CD4-positive, alpha-beta T cell (primary cell): ENCODE data around the gene FAM199X. TPM values are rescaled to one million over a fixed set of nuclear protein-coding genes. Genes with fewer than 3 reads are reported as not detected.

ENCODE experiments used
- ATAC-seq: fragments of 200-7000 bp; cut with Tn5 transposase; one replicate; pipeline ENCODE4 v1.10.0; 2022; ENCODE audit warnings: mild to moderate bottlenecking; ENCODE audit not compliant: poor library complexity
- CTCF ChIA-PET: fragments of 350-600 bp; sonication (Branson Sonifier 250); formaldehyde crosslinking; loops from one replicate; lab custom pipeline; 2021; ENCODE audit warnings: antibody characterized with exemption, inconsistent platforms; lab: Charles Lee
- POLR2A ChIA-PET: fragments of 350-600 bp; sonication (Branson Sonifier 250); formaldehyde crosslinking; loops from one replicate; lab custom pipeline; 2021; ENCODE audit warnings: antibody characterized with exemption, inconsistent platforms; lab: Charles Lee
- DNase-seq, 14 experiments: peaks; one replicate each; pipeline ENCODE4 v3.0.0-alpha.2; 2013 to 2020; ENCODE audit warnings: mixed read lengths in 2 of 14
- H3K27ac ChIP-seq, 2 donors: one replicate each; pipeline versions ENCODE4 v1.5.1 to v1.7.0; 2013; ENCODE audit warnings: low read length in 2 of 2, low read depth in 1 of 2, mild to moderate bottlenecking in 1 of 2
- H3K27me3 ChIP-seq, 2 experiments: 1 replicate in 1 of 2; 2 replicates in 1 of 2; pipeline versions ENCODE4 v1.6.1 to v1.7.0; 2013; ENCODE audit warnings: low read length in 2 of 2, control low read depth in 1 of 2, mild to moderate bottlenecking in 1 of 2, moderate library complexity in 1 of 2; ENCODE audit not compliant: insufficient read depth in 2 of 2, control insufficient read depth in 1 of 2
- H3K36me3 ChIP-seq: one replicate; pipeline ENCODE4 v1.6.1; 2013; ENCODE audit warnings: low read length, control low read depth; ENCODE audit not compliant: insufficient read depth
- H3K4me1 ChIP-seq: one replicate; pipeline ENCODE4 v1.6.1; 2013; ENCODE audit warnings: low read length, control low read depth; ENCODE audit not compliant: insufficient read depth
- H3K4me3 ChIP-seq: one replicate; pipeline ENCODE4 v1.5.1; 2013; ENCODE audit warnings: mild to moderate bottlenecking, low read length, moderate library complexity
- H3K9me3 ChIP-seq, 2 experiments: 1 replicate in 1 of 2; 2 replicates in 1 of 2; pipeline versions ENCODE4 v1.6.1 to v1.7.0; 2013; ENCODE audit warnings: low read length in 2 of 2, mild to moderate bottlenecking in 2 of 2, control low read depth in 1 of 2, moderate library complexity in 1 of 2; ENCODE audit not compliant: control insufficient read depth in 1 of 2, insufficient read depth in 1 of 2
- H3K27ac Mint-ChIP-seq: one replicate; pipeline ENCODE4 v1.8.0; 2020; ENCODE audit warnings: mixed read lengths
- H3K27me3 Mint-ChIP-seq: one replicate; pipeline ENCODE4 v1.8.0; 2021; ENCODE audit warnings: mixed read lengths
- H3K36me3 Mint-ChIP-seq: one replicate; pipeline ENCODE4 v1.8.0; 2021; ENCODE audit warnings: low read depth, mixed read lengths
- H3K4me1 Mint-ChIP-seq: one replicate; pipeline ENCODE4 v1.8.0; 2021; ENCODE audit warnings: low read depth, mixed read lengths
- H3K4me3 Mint-ChIP-seq: one replicate; pipeline ENCODE4 v1.8.0; 2020; ENCODE audit warnings: mild to moderate bottlenecking, mixed read lengths
- H3K9me3 Mint-ChIP-seq: one replicate; pipeline ENCODE4 v1.8.0; 2020; ENCODE audit warnings: mixed read lengths
- CTCF ChIP-seq: fragments of 200-600 bp; IDR thresholded peaks from one replicate; pipeline ENCODE4 v1.8.0; 2022; ENCODE audit warnings: antibody characterized with exemption, mild to moderate bottlenecking
- intact Hi-C, 2 experiments: fragments of 100-400 bp; cut with DNase I in 1 of 2; cut with micrococcal nuclease in 1 of 2; formaldehyde crosslinking; loops; one replicate each; pipeline versions ENCODE4 v1.15.1 to v1.9.0; 2023 to 2025; cut with DNase I, micrococcal nuclease
- polyA plus RNA-seq, 2 donors: library from polyadenylated mRNA; unstranded; fragments of 120-200 nt; gene quantifications; one replicate each; pipeline ENCODE4 v1.2.1, GENCODE V29; 2013
- total RNA-seq, 174 experiments: library from RNA in 2 of 174; stranded (reverse) in 2 of 174; gene quantifications; one replicate each; pipeline ENCODE4 v1.2.3 and lab custom pipeline; 2021 to 2026

Gene FAM199X
- total RNA-seq (10 to 100 TPM; 16.4 to 17.1 TPM), total RNA-seq (lab: John Stamatoyannopoulos, UW) (22.0 to 120 (median 68.2) reads per million in 172 experiments)
- 19.4 TPM for polyA plus RNA-seq (2013, experiment 1 of 2)
- 17.3 TPM for polyA plus RNA-seq (2013, experiment 2 of 2)

GRCh38 chrX:104165894-104166734 is at the start of gene FAM199X:
FAM199X (plus strand) TSS chrX:104166453; CDS start chrX:104166786, 333 bp downstream.
- DNase-seq (peak; percentile 65 to 91 (median 76)), ATAC-seq (peak; percentile 98)
- intact Hi-C loops: loop anchor here in 1 of 2 experiments (5.0 to 10.0 kb wide), 3 partner anchors 249 to 951 kb away; partner anchors contain the start of genes BEX4 and MORF4L2
- peaks cover 39% of the 10 kb centered on the region for H3K4me1 Mint-ChIP-seq
- peak within 1 kb of the TSS; percentile 92 for H3K27ac Mint-ChIP-seq
- CTCF ChIA-PET: interaction anchor here (1.6 to 1.8 kb wide), 2 partner anchors 10 to 30 kb away, joined by 5 to 20 read pairs; partner anchors contain the start of gene SLC25A53
- Histone ChIP-seq H3K27me3 (no peaks in the 10 kb centered on the region), H3K4me3 (peak within 1 kb of the TSS; percentile 90), H3K36me3 (peaks cover 3% of the 10 kb centered on the region), H3K27ac (peak within 1 kb of the TSS; percentile 64 to 69), H3K4me1 (peaks cover 13% of the 10 kb centered on the region), H3K9me3 (no peaks in the 10 kb centered on the region)
- TF ChIP-seq CTCF: peak; percentile 44
- peaks cover 8% of the 10 kb centered on the region for H3K36me3 Mint-ChIP-seq
- POLR2A ChIA-PET: interaction anchor here (0.9 to 3.1 kb wide), 3 partner anchors 9 to 247 kb away, joined by 3 to 54 read pairs (median 4); partner anchors contain the start of gene SLC25A53
- H3K27me3 Mint-ChIP-seq: no peaks in the 10 kb centered on the region
- H3K4me3 Mint-ChIP-seq: peak within 1 kb of the TSS; percentile 96
- no peaks in the 10 kb centered on the region for H3K9me3 Mint-ChIP-seq

GRCh38 chrX:104117759-104118158 is 48.5 kb upstream of the FAM199X start:
- no peak overlapping the region for H3K27ac Mint-ChIP-seq
- no peak overlapping the region for H3K27ac ChIP-seq

GRCh38 chrX:104118765-104119164 is 47.5 kb upstream of the FAM199X start:
- Mint-ChIP-seq H3K27me3 (no peaks in the 10 kb centered on the region), H3K9me3 (no peaks in the 10 kb centered on the region), H3K4me1 (peaks cover 20% of the 10 kb centered on the region), H3K4me3 (no peak overlapping the region), H3K36me3 (peaks cover 12% of the 10 kb centered on the region), H3K27ac (no peak overlapping the region)
- no peak for TF ChIP-seq CTCF
- Histone ChIP-seq H3K27ac (no peak overlapping the region), H3K4me1 (peaks cover 16% of the 10 kb centered on the region), H3K9me3 (no peaks in the 10 kb centered on the region), H3K4me3 (no peak overlapping the region), H3K27me3 (no peaks in the 10 kb centered on the region), H3K36me3 (no peaks in the 10 kb centered on the region)
- intact Hi-C loops: no loop called here
- ChIA-PET CTCF (no interaction called here), POLR2A (no interaction called here)
- no peak for DNase-seq
- no peak for ATAC-seq

More at GRCh38 chrX:104117759-104118158, 48.5 kb upstream of the FAM199X start:
- DNase-seq: no peak
- Histone ChIP-seq H3K4me1 (peaks cover 16% of the 10 kb centered on the region), H3K4me3 (no peak overlapping the region), H3K36me3 (no peaks in the 10 kb centered on the region), H3K27me3 (no peaks in the 10 kb centered on the region), H3K9me3 (no peaks in the 10 kb centered on the region)
- no peak overlapping the region for H3K4me3 Mint-ChIP-seq
- POLR2A ChIA-PET: no interaction called here
- peaks cover 2% of the 10 kb centered on the region for H3K36me3 Mint-ChIP-seq
- no peak for ATAC-seq
- H3K9me3 Mint-ChIP-seq: no peaks in the 10 kb centered on the region
- CTCF ChIA-PET: no interaction called here
- intact Hi-C loops: no loop called here
- no peak for TF ChIP-seq CTCF
- no peaks in the 10 kb centered on the region for H3K27me3 Mint-ChIP-seq
- peaks cover 19% of the 10 kb centered on the region for H3K4me1 Mint-ChIP-seq
